Pancreas (tissue), 10 donors: ENCODE measurements around the gene NPDC1. TPM values are rescaled to one million over a fixed set of nuclear protein-coding genes. Genes with fewer than 3 reads are reported as not detected.

Experiments
- ATAC-seq, 4 donors: fragments of 200-7000 bp; cut with Tn5 transposase; one replicate each; pipeline versions ENCODE4 v1.8.0 to v1.9.1; 2020; ENCODE audit warnings: mild to moderate bottlenecking in 4 of 4, moderate library complexity in 4 of 4
- DNase-seq, 6 donors: peaks; one replicate each; pipeline ENCODE4 v3.0.0-alpha.2; 2020
- FAIRE-seq: peaks from 2 replicates; lab custom pipeline; 2012; peaks lifted over from hg19 to GRCh38; lab: Jason Lieb, UNC
- H3K27ac ChIP-seq, 4 donors: fragments of 200-600 bp; sonication (generic); 1 replicate in 3 of 4; 2 replicates in 1 of 4; pipeline versions ENCODE4 v1.5.0 to v1.8.0; 2020
- H3K27me3 ChIP-seq, 4 donors: fragments of 200-600 bp; one replicate each; pipeline ENCODE4 v1.8.0; 2021
- H3K36me3 ChIP-seq, 3 donors: fragments of 200-600 bp; sonication (generic) in 1 of 3; one replicate each; pipeline versions ENCODE4 v1.5.0 to v1.8.0; 2020 to 2021
- H3K4me1 ChIP-seq, 3 donors: fragments of 200-600 bp; one replicate each; pipeline ENCODE4 v1.8.0; 2021
- H3K4me3 ChIP-seq, 4 donors: fragments of 200-600 bp; sonication (generic) in 2 of 4; one replicate each; pipeline versions ENCODE4 v1.5.0 to v1.8.0; 2020 to 2021
- H3K9me3 ChIP-seq, 4 donors: fragments of 200-600 bp; one replicate each; pipeline ENCODE4 v1.8.0; 2021
- WGBS, 2 donors: extraction: QIAGEN DNeasy Blood & Tissue Kit; methylation state at CpG; one replicate each; pipeline ENCODE4 v1.1.7; 2013; 5-methylcytosine and 5-hydroxymethylcytosine counted together
- intact Hi-C, 3 donors: fragments of 100-400 bp; cut with DNase I; formaldehyde crosslinking; loops; one replicate each; pipeline versions ENCODE4 v1.11.1 to v1.14.2; 2022
- polyA plus RNA-seq, 2 donors: library from polyadenylated mRNA; stranded (reverse); fragments of 200-250 nt; gene quantifications; one replicate each; pipeline ENCODE4 v1.2.3, GENCODE V29; 2013
- total RNA-seq, 6 donors: library from RNA; stranded (reverse); fragmentation: NEBNext Ultra II Directional in 4 of 6; extraction: Animal tissue kit (Norgen Biotek cat#: 25700) in 4 of 6; gene quantifications; one replicate each; pipeline versions ENCODE4 v1.2.1 to v1.2.4, GENCODE V29; 2021 to 2023
- TF ChIP-seq, protein P1 (sequence below), 4 donors: fragments of 200-600 bp; sonication (generic) in 3 of 4; IDR thresholded peaks; one replicate each; pipeline versions ENCODE4 v1.5.0 to v1.8.0; 2021; ENCODE audit warnings: antibody characterized with exemption in 4 of 4
- donor health status: healthy with polysubstance abuse.
- donor health status: DM: no; HTN: no; CAD: no; lungs with moderate emphysema.
- donor health status: DM: no; HTN: no; CAD: no.
- donor health status: control.
- donor health status: control.
- donor health status: Bipolar disorder and iron deficiency.
- donor health status: DM: yes; HTN: yes; CAD: no.
- donor health status: DM: no; HTN: no; CAD: no.
- donor health status: DM: no; HTN: no; CAD: no.
- donor health status: DM: yes; HTN: yes; CAD: no.

The NPDC1 gene
- total and polyA plus RNA-seq, 8 donors: 31.5 to 328 (median 47.5) TPM

DNA sequence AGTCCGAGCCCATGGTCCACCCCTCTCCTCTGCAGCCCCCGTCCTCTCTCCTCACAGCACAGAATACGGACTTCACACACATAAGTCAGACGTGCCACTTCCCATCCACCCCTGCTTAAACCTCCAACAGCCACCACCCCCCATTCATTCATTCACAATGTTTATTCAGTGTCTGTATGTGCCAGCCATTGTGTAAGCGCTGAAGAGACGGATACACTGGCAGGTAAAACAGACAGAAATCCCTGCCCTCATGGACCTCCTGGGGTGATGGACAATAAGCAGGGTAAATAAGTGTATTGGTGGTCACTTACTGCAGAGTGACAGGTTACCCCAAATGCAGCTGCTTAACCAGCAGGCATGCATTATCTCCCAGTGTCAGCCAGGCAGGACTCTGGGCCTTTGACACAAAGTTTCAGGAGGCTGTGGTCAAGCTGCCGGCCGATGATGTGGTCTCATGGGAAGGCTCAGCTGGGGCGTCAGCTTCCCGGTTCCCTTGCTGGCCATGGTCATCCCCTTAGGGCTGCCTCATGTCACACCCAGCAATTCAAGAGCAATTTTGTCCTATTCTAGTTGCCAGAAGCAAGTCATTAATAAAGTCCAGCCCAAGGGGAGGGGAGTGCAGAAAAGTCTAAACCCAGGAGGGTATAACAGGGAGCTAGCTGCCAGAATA lies 55.6 kb downstream of the NPDC1 start:
- H3K4me1 ChIP-seq: peaks cover 0 to 7% (median 7%) of the 10 kb centered on the region in 3 donors
- H3K4me3 ChIP-seq: no peak overlapping the region
- intact Hi-C loops: no loop called here
- ATAC-seq (no peak), FAIRE-seq (no peak), DNase-seq (no peak)
- H3K36me3 ChIP-seq: no peaks in the 10 kb centered on the region
- H3K27me3 ChIP-seq: no peaks in the 10 kb centered on the region
- TF ChIP-seq, protein P1, sequence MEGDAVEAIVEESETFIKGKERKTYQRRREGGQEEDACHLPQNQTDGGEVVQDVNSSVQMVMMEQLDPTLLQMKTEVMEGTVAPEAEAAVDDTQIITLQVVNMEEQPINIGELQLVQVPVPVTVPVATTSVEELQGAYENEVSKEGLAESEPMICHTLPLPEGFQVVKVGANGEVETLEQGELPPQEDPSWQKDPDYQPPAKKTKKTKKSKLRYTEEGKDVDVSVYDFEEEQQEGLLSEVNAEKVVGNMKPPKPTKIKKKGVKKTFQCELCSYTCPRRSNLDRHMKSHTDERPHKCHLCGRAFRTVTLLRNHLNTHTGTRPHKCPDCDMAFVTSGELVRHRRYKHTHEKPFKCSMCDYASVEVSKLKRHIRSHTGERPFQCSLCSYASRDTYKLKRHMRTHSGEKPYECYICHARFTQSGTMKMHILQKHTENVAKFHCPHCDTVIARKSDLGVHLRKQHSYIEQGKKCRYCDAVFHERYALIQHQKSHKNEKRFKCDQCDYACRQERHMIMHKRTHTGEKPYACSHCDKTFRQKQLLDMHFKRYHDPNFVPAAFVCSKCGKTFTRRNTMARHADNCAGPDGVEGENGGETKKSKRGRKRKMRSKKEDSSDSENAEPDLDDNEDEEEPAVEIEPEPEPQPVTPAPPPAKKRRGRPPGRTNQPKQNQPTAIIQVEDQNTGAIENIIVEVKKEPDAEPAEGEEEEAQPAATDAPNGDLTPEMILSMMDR (IDR thresholded peaks at IDR 0.05): no peak
- no peak overlapping the region for H3K27ac ChIP-seq
- no peaks in the 10 kb centered on the region for H3K9me3 ChIP-seq
- WGBS, 2 donors: 81 to 84% methylated on average over 10 of the region's 10 CpGs

Other genes starting within 250 kb of the NPDC1 start
Only the 30 nearest of the 37 such genes appear.
- 10 to 100 TPM in 1 of 6 donors, 1 to 10 TPM in 5; 3.0 to 13.3 (median 4.8) TPM for gene MAMDC4, start 193.8 kb downstream of the NPDC1 start, total RNA-seq
- gene MAMDC4, start 193.8 kb downstream of the NPDC1 start, polyA plus RNA-seq: 10 to 100 TPM; 28.7 to 38.6 TPM
- 100 to 1,000 TPM; 230 to 422 (median 268) TPM for gene EDF1, start 179.9 kb downstream of the NPDC1 start, total RNA-seq
- 100 to 1,000 TPM; 443 to 612 TPM for gene EDF1, start 179.9 kb downstream of the NPDC1 start, polyA plus RNA-seq
- 10 to 100 TPM in 1 of 6 donors, 1 to 10 TPM in 5; 4.8 to 13.4 (median 6.9) TPM for gene TRAF2, start 159.7 kb downstream of the NPDC1 start, total RNA-seq
- 10 to 100 TPM; 14.4 TPM for gene TRAF2, start 159.7 kb downstream of the NPDC1 start, polyA plus RNA-seq
- 10 to 100 TPM; 56.2 to 80.2 (median 60.4) TPM for gene FBXW5, start 101.4 kb downstream of the NPDC1 start, total RNA-seq
- gene FBXW5, start 101.4 kb downstream of the NPDC1 start, polyA plus RNA-seq: 100 to 1,000 TPM; 112 to 117 TPM
- gene C8G, start 100.9 kb downstream of the NPDC1 start, total RNA-seq: 1 to 10 TPM in 1 of 6 donors, under 1 TPM in 4, not detected in 1; 0.24 to 1.2 (median 0.43) TPM
- gene C8G, start 100.9 kb downstream of the NPDC1 start, polyA plus RNA-seq: 1 to 10 TPM in 1 of 2 donors, under 1 TPM in 1; 0.84 to 5.0 TPM
- 1 to 10 TPM in 5 of 6 donors, under 1 TPM in 1; 0.57 to 7.6 (median 3.0) TPM for gene LCN12, start 93.9 kb downstream of the NPDC1 start, total RNA-seq
- 10 to 100 TPM in 1 of 2 donors, 1 to 10 TPM in 1; 9.0 to 16.5 TPM for gene LCN12, start 93.9 kb downstream of the NPDC1 start, polyA plus RNA-seq
- 10 to 100 TPM in 4 of 6 donors, 1 to 10 TPM in 2; 5.7 to 42.7 (median 25.8) TPM for gene PTGDS, start 68.7 kb downstream of the NPDC1 start, total RNA-seq
- gene PTGDS, start 68.7 kb downstream of the NPDC1 start, polyA plus RNA-seq: 10 to 100 TPM; 35.0 to 49.1 TPM
- gene LCNL1, start 63.2 kb downstream of the NPDC1 start, total RNA-seq: under 1 TPM in 3 of 6 donors, not detected in 3; 0.12 to 0.17 (median 0.14) TPM
- gene LCNL1, start 63.2 kb downstream of the NPDC1 start, polyA plus RNA-seq: under 1 TPM; 0.23 to 0.38 TPM
- gene PAXX, start 53.8 kb downstream of the NPDC1 start, total RNA-seq: 10 to 100 TPM; 16.0 to 23.5 (median 20.0) TPM
- 100 to 1,000 TPM; 184 to 222 TPM for gene PAXX, start 53.8 kb downstream of the NPDC1 start, polyA plus RNA-seq
- gene CLIC3, start 49.6 kb downstream of the NPDC1 start, total RNA-seq: under 1 TPM in 5 of 6 donors, not detected in 1; 0.24 to 0.44 (median 0.38) TPM
- 1 to 10 TPM; 1.1 to 1.3 TPM for gene CLIC3, start 49.6 kb downstream of the NPDC1 start, polyA plus RNA-seq
- gene ABCA2, start 17.9 kb downstream of the NPDC1 start, total RNA-seq: 10 to 100 TPM; 16.2 to 32.6 (median 25.4) TPM
- 10 to 100 TPM; 70.4 to 80.0 TPM for gene ABCA2, start 17.9 kb downstream of the NPDC1 start, polyA plus RNA-seq
- under 1 TPM in 2 of 6 donors, not detected in 4; 0.18 to 0.19 TPM for gene FUT7, start 14.1 kb downstream of the NPDC1 start, total RNA-seq
- under 1 TPM in 1 of 2 donors, not detected in 1; 0.12 TPM for gene FUT7, start 14.1 kb downstream of the NPDC1 start, polyA plus RNA-seq
- 1 to 10 TPM in 5 of 6 donors, under 1 TPM in 1; 0.91 to 4.5 (median 2.0) TPM for gene ENTPD2, start 7.9 kb upstream of the NPDC1 start, total RNA-seq
- gene ENTPD2, start 7.9 kb upstream of the NPDC1 start, polyA plus RNA-seq: 1 to 10 TPM; 4.5 to 6.5 TPM
- under 1 TPM; 0.04 to 0.97 (median 0.45) TPM for gene SAPCD2, start 24.4 kb upstream of the NPDC1 start, total RNA-seq
- gene SAPCD2, start 24.4 kb upstream of the NPDC1 start, polyA plus RNA-seq: under 1 TPM; 0.30 to 0.38 TPM
- 10 to 100 TPM in 1 of 6 donors, 1 to 10 TPM in 5; 5.2 to 13.6 (median 5.9) TPM for gene UAP1L1, start 31.3 kb upstream of the NPDC1 start, total RNA-seq
- gene UAP1L1, start 31.3 kb upstream of the NPDC1 start, polyA plus RNA-seq: 10 to 100 TPM; 10.5 to 14.4 TPM
- gene MAN1B1, start 40.8 kb upstream of the NPDC1 start, total RNA-seq: 10 to 100 TPM; 22.0 to 33.5 (median 26.0) TPM
- 10 to 100 TPM; 83.6 to 86.0 TPM for gene MAN1B1, start 40.8 kb upstream of the NPDC1 start, polyA plus RNA-seq
- gene DPP7, start 68.6 kb upstream of the NPDC1 start, total RNA-seq: 100 to 1,000 TPM in 2 of 6 donors, 10 to 100 TPM in 4; 87.3 to 113 (median 98.8) TPM
- gene DPP7, start 68.6 kb upstream of the NPDC1 start, polyA plus RNA-seq: 100 to 1,000 TPM; 497 to 526 TPM
- gene GRIN1, start 93.0 kb upstream of the NPDC1 start, total RNA-seq: under 1 TPM in 4 of 6 donors, not detected in 2; 0.08 to 0.44 (median 0.22) TPM
- gene GRIN1, start 93.0 kb upstream of the NPDC1 start, polyA plus RNA-seq: under 1 TPM; 0.21 to 0.53 TPM
- under 1 TPM; 0.28 to 0.90 (median 0.49) TPM for gene LRRC26, start 123.9 kb upstream of the NPDC1 start, total RNA-seq
- gene LRRC26, start 123.9 kb upstream of the NPDC1 start, polyA plus RNA-seq: not detected
- gene TMEM210, start 125.9 kb upstream of the NPDC1 start, total RNA-seq: not detected
- not detected for gene TMEM210, start 125.9 kb upstream of the NPDC1 start, polyA plus RNA-seq
- 10 to 100 TPM; 22.2 to 39.4 (median 31.5) TPM for gene ANAPC2, start 142.4 kb upstream of the NPDC1 start, total RNA-seq
- gene ANAPC2, start 142.4 kb upstream of the NPDC1 start, polyA plus RNA-seq: 100 to 1,000 TPM in 1 of 2 donors, 10 to 100 TPM in 1; 99.9 to 122 TPM
- 10 to 100 TPM; 30.8 to 45.2 (median 38.3) TPM for gene SSNA1, start 142.5 kb upstream of the NPDC1 start, total RNA-seq
- gene SSNA1, start 142.5 kb upstream of the NPDC1 start, polyA plus RNA-seq: 10 to 100 TPM; 67.4 to 81.0 TPM
- 100 to 1,000 TPM in 1 of 6 donors, 10 to 100 TPM in 5; 50.3 to 110 (median 74.8) TPM for gene TPRN, start 154.6 kb upstream of the NPDC1 start, total RNA-seq
- gene TPRN, start 154.6 kb upstream of the NPDC1 start, polyA plus RNA-seq: 10 to 100 TPM; 48.7 to 66.5 TPM
- gene TMEM203, start 159.5 kb upstream of the NPDC1 start, total RNA-seq: 10 to 100 TPM in 5 of 6 donors, 1 to 10 TPM in 1; 9.7 to 19.0 (median 13.1) TPM
- gene TMEM203, start 159.5 kb upstream of the NPDC1 start, polyA plus RNA-seq: 10 to 100 TPM; 16.9 to 22.8 TPM
- gene NDOR1, start 159.5 kb upstream of the NPDC1 start, total RNA-seq: 10 to 100 TPM in 1 of 6 donors, 1 to 10 TPM in 5; 4.6 to 12.9 (median 6.5) TPM
- 10 to 100 TPM in 1 of 2 donors, 1 to 10 TPM in 1; 9.7 to 25.4 TPM for gene NDOR1, start 159.5 kb upstream of the NPDC1 start, polyA plus RNA-seq
- 1 to 10 TPM; 3.3 to 6.5 (median 3.4) TPM for gene RNF208, start 176.1 kb upstream of the NPDC1 start, total RNA-seq
- 10 to 100 TPM; 11.4 to 20.7 TPM for gene RNF208, start 176.1 kb upstream of the NPDC1 start, polyA plus RNA-seq
- gene CYSRT1, start 179.0 kb upstream of the NPDC1 start, total RNA-seq: under 1 TPM in 2 of 6 donors, not detected in 4; 0.22 to 0.32 TPM
- 1 to 10 TPM in 1 of 2 donors, under 1 TPM in 1; 0.87 to 1.3 TPM for gene CYSRT1, start 179.0 kb upstream of the NPDC1 start, polyA plus RNA-seq
- under 1 TPM in 1 of 6 donors, not detected in 5; 0.09 TPM for gene RNF224, start 181.3 kb upstream of the NPDC1 start, total RNA-seq
- under 1 TPM; 0.61 TPM for gene RNF224, start 181.3 kb upstream of the NPDC1 start, polyA plus RNA-seq
- under 1 TPM in 2 of 6 donors, not detected in 4; 0.12 to 0.19 TPM for gene SLC34A3, start 184.7 kb upstream of the NPDC1 start, total RNA-seq
- under 1 TPM; 0.21 to 0.42 TPM for gene SLC34A3, start 184.7 kb upstream of the NPDC1 start, polyA plus RNA-seq
- 10 to 100 TPM; 40.9 to 87.6 (median 64.7) TPM for gene TUBB4B, start 195.1 kb upstream of the NPDC1 start, total RNA-seq
- gene TUBB4B, start 195.1 kb upstream of the NPDC1 start, polyA plus RNA-seq: 100 to 1,000 TPM in 1 of 2 donors, 10 to 100 TPM in 1; 96.2 to 143 TPM